Astrocyte of the cerebellum (primary cell): ENCODE data around the gene AOAH.

Source experiments
- DNase-seq: peaks from one replicate; pipeline ENCODE4 v3.0.0-alpha.2; 2011; ENCODE audit warnings: low read depth
- H3K4me3 ChIP-seq: 2 replicates; pipeline ENCODE4 v1.5.1; 2011; ENCODE audit warnings: mild to moderate bottlenecking, low read depth, low read length, moderate library complexity
- CTCF ChIP-seq: IDR thresholded peaks from 2 replicates; pipeline ENCODE4 v1.5.1; 2012; ENCODE audit warnings: low read length, low read depth, moderate library complexity, mild to moderate bottlenecking; ENCODE audit errors: missing control alignments
- in situ Hi-C: cut with HindIII; loops from 2 replicates; pipeline ENCODE4 v1.10.0; 2017; ENCODE audit warnings: low sequenced_read_pairs

AOAH gene

GRCh38 chr7:36522453-36523007 lies 201.8 kb downstream of the AOAH start:
- in situ Hi-C loops, result no loop called here
- H3K4me3 ChIP-seq, result no peak overlapping the region
- no peak for DNase-seq
- TF ChIP-seq CTCF, result no peak

- no peak overlapping the region for H3K4me3 ChIP-seq
- DNase-seq, result no peak
- in situ Hi-C loops, result no loop called here
- no peak for TF ChIP-seq CTCF
Measured at GRCh38 chr7:36521911-36522310, 202.4 kb downstream of the AOAH start.

- no peak for DNase-seq
- TF ChIP-seq CTCF, result no peak
- in situ Hi-C loops, result no loop called here
- H3K4me3 ChIP-seq, result no peak overlapping the region
Measured at GRCh38 chr7:36521133-36521532, 203.2 kb downstream of the AOAH start.

- no peak for DNase-seq
- H3K4me3 ChIP-seq, result no peak overlapping the region
- in situ Hi-C loops, result no loop called here
- TF ChIP-seq CTCF, result no peak
Measured at GRCh38 chr7:36515847-36516246, 208.4 kb downstream of the AOAH start.

GRCh38 chr7:36514289-36515243 lies 209.7 kb downstream of the AOAH start:
- DNase-seq, result no peak
- no peak for TF ChIP-seq CTCF
- no peak overlapping the region for H3K4me3 ChIP-seq
- in situ Hi-C loops, result no loop called here

- TF ChIP-seq CTCF, result no peak
- no peak for DNase-seq
- H3K4me3 ChIP-seq, result no peak overlapping the region
- in situ Hi-C loops, result no loop called here
Measured at GRCh38 chr7:36513393-36513792, 210.9 kb downstream of the AOAH start.
